GM19468 (cell line): Measurements from ENCODE around the gene IL9R.
"Not testable (repeated sequence)": the region's sequence is repeated elsewhere in the genome, so short reads cannot be mapped to it uniquely, and the experiment has no call there.

ENCODE experiments used
- ATAC-seq: cut with Tn5 transposase; IDR thresholded peaks from one replicate; pipeline ENCODE4 v1.9.1; 2021; ENCODE audit warnings: mild to moderate bottlenecking, moderate library complexity, moderate number of reproducible peaks; ENCODE audit not compliant: unreplicated experiment; ENCODE audit errors: extremely low read depth

Gene IL9R, protein sequence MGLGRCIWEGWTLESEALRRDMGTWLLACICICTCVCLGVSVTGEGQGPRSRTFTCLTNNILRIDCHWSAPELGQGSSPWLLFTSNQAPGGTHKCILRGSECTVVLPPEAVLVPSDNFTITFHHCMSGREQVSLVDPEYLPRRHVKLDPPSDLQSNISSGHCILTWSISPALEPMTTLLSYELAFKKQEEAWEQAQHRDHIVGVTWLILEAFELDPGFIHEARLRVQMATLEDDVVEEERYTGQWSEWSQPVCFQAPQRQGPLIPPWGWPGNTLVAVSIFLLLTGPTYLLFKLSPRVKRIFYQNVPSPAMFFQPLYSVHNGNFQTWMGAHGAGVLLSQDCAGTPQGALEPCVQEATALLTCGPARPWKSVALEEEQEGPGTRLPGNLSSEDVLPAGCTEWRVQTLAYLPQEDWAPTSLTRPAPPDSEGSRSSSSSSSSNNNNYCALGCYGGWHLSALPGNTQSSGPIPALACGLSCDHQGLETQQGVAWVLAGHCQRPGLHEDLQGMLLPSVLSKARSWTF

DNA sequence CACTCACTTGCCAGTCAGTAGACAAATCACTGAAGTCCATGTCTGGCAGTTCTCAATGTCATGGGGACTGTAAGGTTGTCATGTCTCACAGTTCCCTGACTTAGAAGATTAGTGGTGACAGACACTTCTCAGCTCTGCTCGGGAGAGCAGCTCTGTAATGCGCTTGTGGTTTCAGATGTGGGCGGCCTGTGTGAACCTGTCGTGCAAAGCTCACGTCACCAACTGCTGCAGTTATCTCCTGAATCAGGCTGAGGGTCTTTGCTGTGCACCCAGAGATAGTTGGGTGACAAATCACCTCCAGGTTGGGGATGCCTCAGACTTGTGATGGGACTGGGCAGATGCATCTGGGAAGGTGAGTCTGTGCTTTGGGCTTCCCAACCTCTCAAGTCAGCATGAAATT is at the start of gene IL9R:
IL9R (plus strand) TSS at position 261 of the 400 bp plus-strand sequence; CDS start at position 325, 64 bp downstream.
- peak; percentile 87 for ATAC-seq

DNA sequence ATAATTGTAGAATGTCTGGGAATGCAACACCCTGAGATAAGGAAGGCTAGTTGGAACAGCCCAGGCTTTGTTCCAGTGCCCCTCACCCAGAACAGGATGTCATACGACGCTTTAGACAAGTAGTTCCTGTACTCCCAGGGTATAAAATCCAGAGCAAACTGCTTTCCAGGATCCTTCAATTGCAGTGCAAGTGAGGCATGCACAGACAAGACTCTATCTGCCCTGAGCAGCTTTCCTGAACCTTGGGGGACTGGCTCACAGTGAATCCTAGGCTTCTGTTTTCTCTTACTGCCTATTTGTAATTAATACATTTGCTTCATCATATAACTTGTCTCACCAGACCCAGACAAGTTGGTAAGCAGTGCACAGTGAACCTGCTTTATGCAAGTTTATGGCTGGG is 48.4 kb upstream of the IL9R start:
- ATAC-seq: no peak

DNA sequence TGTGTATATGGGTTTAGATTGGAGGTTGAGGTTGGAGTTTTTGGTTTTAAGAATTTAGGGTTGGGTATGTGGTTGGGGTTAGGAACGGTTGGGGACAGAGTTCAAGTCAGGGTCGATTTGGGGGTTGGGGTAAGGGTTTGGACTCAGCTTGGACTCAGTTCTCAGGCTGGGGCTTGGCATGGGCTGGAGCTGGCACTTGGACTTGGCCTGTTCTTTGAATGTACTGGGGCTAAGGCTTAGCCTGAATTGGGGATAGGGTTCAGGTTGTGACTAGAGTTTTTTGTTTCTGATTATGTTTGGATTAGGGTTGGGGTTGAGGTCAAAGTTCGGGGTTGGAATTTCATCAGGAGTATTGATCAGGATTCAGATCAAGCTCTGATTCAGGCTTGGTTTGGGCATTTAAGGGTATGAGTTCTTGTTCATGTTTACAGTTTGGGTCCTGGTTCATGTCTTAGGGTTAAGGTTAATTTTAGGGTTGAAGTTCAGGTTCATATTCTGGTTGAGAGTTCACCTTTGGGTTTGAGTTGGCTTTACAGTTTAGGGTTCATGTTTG is 46.2 kb upstream of the IL9R start:
- ATAC-seq: no peak

DNA sequence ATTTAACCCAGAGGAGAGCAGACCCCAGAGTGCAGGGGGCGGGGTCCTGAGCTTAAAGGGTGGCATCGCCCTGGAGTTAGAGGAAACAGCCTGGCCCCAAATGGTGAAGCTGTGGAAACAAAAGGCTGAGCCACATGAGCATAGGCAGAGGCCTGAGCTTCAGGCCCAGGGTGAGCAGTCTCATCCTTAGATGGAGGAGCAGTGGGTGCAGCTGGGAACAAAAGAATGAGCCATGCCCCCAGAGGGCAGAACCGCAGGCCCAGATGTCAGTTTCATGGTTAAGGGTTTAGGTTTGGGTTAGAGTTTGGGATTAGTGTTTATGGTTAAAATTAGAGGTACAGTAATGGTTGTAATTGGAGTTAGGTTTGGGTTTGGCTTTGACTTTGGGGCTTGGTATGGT is 44.4 kb upstream of the IL9R start:
- ATAC-seq: no peak

DNA sequence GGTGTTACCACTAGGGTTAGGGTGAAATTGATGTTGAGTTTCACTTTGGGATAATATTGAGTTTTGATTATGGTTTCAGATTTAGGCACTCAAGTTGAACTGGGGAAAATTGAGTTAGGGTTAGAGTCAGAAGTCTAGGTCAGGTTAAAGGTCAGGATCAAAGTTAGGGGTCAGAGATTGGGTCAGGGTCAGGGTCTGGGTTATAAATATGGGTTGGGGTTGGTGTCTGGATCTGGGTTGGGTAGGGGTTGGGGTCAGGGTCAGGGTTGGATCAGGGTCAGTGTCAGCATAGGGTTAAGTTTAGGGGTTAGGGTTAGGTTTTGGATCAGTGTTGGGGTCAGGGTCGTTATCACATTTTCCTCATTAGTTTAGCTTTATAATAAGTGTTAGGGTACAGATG is 42.7 kb upstream of the IL9R start:
- ATAC-seq: no peak

DNA sequence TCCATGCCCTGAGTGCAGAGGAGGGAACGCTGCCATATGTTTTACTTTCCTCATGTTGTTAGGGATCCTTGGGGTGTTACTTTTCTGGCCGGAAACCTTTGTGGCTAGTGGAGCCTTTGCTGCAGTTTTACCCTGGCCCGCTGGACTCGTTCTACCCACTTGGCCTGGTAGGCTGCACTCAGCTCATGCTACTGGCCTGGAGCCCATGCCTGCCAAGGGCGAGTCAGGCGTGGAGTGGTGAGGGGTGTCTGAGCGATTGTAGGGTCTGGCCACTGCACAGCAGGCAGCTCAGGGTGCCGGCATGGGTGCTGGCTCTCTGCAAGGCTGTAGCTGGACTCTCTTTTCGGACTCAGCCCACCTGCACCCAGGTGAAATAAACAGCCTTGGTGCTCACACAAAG is 41.4 kb upstream of the IL9R start:
- ATAC-seq: no peak

DNA sequence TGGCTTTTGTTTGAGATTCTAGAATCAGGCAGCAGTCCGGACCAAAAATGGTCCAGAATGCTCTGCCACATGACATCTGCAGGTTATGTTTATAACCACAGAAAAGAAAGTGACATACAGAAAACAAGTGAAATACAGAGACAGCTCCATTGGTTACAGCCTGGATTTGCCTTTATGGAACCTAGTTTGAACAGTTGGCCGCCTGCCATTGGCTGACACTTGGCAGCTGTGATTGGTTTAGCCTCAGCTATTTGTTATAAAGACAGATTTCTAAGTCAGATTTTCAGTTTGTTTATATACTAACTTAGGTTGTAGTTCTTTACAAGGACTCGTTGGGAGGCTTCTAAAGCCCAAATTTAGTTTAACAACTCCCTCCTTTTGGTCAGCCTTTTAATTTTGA is 40.8 kb upstream of the IL9R start:
- no peak for ATAC-seq

DNA sequence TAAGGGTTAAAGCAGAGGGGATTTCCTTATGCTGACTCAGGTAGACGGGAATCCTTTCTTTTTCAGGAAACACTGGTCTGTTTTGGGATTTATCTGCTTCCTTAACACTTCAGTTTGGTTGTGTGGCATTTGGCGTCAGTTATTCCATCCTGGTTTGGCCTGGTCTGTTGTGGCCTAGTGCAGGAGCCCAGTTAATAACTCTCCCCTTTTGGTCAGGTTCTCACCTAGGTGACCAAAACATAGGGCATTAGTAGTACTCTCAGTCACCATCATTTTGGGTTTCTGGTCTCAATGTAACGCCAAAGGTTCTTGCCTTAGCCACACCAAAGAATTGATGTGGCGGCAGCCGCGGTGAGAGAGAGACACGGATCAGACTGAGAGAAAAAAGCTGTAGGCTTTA is 39.7 kb upstream of the IL9R start:
- no peak for ATAC-seq

DNA sequence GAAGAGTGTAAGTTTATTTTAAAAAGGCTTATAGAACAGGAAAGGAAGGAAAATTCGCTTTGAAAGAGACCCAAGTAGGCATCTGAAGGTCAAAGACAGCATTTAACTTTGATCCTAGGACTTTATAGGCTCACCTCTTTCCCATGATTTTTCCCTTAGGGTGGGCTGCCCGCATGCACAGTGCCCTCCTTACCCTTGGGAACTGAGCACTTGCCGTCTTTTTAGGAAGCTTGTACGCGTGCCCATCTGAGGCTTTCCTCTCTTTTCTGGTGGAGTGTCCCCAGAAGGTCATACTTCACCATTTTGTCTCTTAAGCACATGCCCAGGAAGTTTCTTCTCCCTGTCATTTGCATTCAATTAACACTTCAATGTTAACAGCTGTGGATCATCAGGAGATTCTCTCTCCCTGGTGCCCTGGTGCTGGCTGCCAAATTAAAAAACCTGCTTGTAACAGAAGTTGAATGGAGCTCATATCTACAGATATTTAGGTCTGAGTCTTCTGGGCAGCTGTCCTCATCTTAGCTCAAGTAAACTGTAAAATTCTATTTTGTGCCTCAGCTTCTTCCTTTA is 38.4 kb upstream of the IL9R start:
- no peak for ATAC-seq

DNA sequence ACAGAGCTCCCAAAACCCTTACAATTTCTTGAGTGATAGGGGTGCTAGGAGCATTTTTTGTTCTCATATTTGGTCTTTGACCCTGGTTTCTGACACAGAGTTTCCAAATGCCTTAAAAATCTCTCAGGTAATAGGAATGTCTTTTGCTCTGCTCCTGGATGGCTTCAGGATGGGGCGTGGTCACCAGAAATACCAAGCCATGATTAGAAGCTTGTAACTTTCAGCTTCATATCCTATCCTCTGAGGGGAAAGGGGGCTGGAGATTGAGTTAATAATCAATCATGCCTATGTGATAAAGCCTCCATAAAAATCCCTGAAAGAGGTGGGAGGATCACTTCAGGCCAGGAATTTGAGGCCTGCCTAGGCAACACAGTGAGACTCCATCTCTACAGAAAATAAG is 34.6 kb upstream of the IL9R start:
- ATAC-seq: no peak

DNA sequence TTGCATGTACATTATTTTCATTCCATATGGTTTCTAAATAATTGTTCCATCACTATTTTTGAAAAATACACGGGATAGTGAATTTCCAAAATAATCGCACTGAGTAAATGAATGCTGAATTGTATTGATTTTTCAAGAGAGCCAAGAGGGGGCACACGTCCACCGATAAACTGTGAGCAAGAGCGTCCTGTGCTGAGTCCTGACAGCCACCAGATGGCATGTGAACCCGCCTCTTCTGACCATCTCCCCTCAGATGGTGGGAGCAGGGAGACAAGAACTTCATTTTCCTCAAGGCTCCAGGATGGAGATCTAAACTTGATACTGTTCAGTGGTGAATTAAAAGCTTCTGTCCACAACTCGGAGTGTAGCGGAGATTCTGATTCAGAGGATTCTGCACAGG is 30.6 kb upstream of the IL9R start:
- ATAC-seq: no peak

DNA sequence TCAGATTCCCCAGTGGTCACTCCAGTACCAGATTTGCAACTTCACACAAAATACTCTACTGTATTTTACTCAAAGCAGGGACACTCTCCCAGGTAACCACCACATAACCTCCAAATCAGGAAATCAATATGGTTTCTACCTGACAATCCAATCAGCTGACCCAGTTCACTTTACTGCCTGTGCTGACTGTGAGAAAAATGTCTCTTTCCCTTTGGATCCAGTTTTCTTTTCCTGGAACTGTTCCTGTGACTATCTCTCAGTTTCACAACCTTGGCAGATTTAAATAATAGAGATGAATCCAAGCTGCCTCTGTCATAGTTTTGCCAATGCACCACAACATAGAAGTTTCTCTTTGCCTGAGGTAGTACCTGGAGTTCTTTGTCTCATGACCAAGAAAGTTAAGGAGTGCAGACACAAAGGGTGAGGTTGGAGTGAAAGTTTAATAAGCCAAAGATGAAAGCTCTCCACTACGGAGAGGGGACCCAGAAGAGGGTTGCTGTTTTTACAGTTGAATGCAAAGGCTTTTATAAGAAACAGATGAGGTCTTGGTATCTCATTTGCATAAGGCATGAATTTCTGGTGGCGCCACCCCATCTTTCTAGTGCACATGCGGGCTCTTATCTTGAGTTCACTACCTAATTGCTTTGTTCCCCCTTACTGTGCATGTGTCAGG is 29.7 kb upstream of the IL9R start:
- no peak for ATAC-seq

DNA sequence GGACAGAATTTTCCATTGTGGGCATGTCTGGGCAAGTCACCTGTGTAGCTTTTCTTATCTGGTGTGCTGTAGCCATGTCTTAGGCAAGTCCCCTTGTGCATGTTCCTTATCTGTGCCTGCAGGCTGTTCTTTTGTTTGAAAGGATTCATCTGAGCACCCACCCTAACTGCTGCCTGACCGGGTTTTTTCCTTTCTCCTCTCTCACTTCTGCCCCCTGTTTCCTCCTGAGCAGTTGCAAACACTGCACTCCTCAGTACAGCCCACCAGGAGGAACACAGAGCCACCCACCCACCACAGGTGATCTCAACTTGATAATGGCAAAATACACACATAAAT is 29.2 kb upstream of the IL9R start:
- no peak for ATAC-seq

DNA sequence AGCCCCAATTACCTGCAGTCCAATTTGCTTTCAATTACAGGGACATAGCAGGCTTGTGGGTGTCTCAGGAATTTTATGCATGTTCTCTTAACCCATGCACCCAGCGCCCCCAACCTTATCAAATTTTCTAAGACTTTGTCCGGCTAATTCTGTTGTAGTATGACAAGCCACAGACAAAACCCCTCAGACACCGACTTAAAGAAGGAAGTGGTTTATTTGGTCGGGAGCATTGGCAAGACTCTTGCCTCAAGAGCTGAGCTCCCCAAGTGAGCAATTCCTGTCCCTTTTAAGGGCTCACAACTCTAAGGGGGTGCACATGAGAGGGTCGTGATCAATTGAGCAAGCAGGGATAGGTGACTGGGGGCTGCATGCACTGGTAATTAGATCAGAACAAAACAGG is 28.7 kb upstream of the IL9R start:
- no peak for ATAC-seq

DNA sequence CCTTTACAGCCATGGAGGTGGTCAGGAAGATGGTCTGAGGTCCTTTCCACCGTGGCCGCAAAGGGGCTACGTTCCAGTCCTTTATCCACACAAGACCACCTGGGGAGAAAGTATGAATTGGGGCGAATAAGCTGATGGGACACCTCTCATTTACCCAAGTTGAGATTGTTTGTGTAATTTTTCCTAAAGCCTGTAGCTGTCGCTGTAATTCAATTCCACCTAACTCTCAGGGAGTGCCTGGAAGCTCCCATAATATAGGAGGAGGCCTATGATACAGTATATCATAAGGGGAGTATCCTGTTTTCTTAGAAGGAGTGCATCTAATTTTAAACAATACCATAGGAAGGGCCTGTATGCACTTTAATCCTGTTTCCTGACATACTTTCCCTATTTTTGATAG is 25.8 kb upstream of the IL9R start:
- ATAC-seq: not testable (repeated sequence)

DNA sequence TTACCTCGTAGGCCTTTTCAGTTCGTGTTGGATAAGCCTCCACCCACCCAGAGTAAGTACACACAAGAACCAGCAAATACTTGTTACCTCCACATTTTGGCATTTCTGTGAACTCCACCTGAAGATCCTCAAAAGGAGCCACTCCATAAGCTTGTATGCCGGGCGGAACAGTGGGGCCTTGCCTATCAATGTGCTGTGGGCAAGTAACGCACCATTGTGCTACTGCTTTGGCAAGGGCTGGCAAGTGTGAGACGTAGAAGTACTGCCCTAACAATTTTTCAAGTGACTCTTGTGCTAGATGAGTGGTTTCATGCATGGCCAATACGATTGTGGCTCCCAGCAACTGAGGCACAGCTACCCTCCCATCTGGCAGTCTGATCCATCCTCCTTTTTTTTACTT is 25.3 kb upstream of the IL9R start:
- not testable (repeated sequence) for ATAC-seq

DNA sequence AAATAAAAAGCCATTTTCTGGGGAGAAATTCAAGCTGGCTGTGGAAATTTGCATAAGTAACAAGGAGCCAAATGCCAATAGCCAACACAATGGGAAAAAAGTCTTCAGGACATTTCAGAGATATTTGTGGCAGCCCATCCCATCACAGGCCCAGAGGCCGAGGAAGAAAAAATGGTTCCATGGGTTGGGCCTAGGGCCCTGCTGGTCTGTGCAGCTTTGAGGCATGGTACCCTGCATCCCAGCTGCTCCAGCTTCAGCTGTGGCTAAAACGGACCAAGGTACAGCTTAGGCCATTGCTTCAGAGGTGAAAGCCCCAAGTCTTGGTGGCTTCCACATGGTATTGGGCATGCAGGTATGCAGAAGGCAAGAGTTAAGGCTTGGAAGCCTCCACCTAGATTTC is 14.2 kb upstream of the IL9R start:
- no peak for ATAC-seq

DNA sequence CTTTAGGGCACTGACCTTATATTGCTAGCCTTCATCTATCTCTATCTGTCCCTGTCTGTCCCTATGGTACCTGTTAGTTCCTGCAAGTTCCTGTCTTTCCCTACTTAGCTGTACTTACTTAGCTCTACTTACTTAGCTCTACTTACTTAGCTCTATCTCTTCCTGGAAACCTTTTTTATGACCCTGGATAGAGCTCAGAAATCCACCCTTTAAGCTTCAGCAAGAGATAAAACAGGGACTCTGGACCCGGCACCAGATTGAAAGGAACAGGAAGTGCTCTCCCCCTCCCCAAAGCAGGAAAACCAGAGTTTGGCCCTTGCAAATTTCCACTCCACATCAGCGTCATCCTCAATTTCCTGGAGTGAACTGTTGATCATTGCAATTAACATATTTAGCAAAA is 12.3 kb upstream of the IL9R start:
- no peak for ATAC-seq

DNA sequence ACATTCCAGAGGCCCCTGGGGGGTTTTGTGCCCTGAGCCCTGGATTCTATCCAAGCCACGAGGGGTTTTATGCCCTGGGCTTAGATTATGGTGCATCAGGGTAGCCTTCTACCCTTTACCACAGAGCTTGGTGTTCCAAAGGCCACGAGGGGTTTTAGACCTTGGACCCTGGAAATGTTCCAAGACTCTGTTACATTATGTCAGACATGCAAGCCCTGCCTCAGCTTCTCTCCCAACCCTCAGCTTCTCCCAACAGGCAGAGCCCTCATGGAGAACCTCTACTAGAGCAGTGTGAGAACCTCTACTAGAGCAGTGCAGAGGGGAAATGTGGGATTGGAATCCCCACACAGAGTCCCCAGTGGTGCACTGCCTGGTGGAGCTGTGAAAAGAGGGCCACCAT is 10.5 kb upstream of the IL9R start:
- ATAC-seq: not testable (repeated sequence)

DNA sequence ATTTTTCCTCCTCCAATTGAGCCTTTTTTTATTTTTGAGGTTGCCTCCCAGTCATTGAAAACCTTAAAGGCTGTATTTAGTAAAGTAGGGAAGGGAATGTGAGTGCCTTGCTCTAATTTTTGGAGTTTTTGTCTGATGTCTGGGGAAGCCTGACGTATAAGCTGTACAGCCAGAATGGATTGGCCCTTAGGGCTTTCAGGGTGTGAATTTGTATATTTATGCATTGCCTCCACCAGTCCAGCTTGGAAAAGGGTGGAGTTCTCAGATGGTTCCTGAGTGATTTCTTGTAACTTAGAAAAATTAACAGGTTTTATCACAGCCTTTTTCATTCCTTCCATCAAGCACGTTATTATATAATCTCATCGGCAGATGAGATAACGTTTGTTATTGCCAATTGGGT is 8.6 kb upstream of the IL9R start:
- ATAC-seq: no peak

DNA sequence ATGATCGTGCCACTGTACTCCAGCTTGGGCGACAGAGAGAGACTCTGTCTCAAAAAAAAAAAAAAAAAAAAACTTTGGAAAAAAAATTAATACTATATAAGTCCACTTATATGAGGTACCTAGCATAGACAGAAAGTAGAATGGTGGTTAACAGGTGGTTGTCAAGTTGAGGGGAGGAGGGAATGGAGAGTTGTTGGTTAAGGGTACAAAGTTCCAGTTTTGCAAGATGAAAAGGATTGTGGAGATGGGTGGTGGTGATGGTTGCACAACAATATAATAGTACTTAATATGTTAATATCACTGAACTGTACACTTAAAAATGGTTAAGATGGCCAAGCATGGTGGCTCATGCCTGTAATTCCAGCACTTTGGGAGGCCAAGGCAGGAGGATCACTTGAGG is 4.1 kb upstream of the IL9R start:
- no peak for ATAC-seq
